ENCODE data around the gene MOK.

- TF ChIP-seq CTCF (conservative IDR thresholded peaks at IDR 0.05 in 1 of 2, IDR thresholded peaks at IDR 0.05 in 1 of 2; ENCODE audit: extremely low read depth in 1 of 2, insufficient read depth in 1 of 2, low read depth in 1 of 2, low read length in 2 of 2) = no peak
- no peak for TF ChIP-seq EZH2 (IDR thresholded peaks at IDR 0.05; ENCODE audit: borderline replicate concordance, low read length)
Measured at GRCh38 chr14:102187044-102187443, 117.9 kb downstream of the MOK start.

Measured in mammary epithelial cell (primary cell).